ENCODE data around the gene TIAL1.
"Not testable (repeated sequence)": the region's sequence is repeated elsewhere in the genome, so short reads cannot be mapped to it uniquely, and the experiment has no call there.

TIAL1 gene

GRCh38 chr10:119532251-119532650 is 64.5 kb downstream of the TIAL1 start:
- not testable (repeated sequence) for DNase-seq (ENCODE audit: low read depth in 1 of 2, low spot score in 1 of 2)

DNA sequence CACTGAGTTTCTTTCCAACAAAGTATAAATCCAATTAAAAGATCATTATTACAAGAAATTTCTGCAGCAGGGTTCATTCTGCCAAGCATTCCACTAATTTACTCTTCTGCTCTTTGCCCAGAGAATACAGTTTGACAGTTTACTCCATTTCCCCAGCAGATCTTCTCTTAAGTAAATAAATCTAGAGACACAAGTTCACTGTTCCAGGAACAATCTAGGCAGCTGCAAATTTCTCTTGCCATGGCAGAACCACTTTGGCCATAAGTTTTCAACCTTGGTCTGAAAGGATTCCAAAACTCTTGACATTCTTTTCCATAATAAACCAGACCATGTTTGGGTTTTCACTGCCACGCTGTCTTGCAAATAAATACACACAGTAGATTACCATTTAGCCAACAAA is 65.7 kb downstream of the TIAL1 start:
- no peak for DNase-seq (ENCODE audit: low read depth in 1 of 2, low spot score in 1 of 2)

DNA sequence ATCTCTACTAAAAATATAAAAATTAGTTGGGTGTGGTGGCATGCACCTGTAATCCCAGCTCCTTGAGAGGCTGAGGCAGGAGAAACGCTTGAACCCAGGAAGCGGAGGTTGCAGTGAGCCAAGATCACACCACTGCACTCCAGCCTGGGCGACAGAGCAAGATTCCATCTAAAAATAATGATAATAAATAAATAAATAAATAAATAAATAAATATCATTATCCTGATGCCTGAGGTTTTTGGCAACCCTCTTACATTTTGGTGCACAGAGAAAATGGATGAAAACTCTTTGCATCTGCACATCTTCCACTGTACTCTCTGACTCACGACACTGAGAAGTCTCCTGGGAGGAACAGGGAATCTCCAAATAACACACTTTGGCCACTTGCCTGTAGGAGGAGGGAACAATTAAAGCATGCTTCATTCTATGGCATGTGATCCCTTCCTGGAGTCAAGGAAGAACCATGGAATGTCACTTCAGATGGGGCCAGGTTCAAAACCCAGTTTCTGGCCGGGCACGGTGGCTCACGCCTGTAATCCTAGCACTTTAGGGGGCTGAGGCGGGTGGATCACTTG is 68.0 kb downstream of the TIAL1 start:
- DNase-seq (ENCODE audit: low read depth in 1 of 2, low spot score in 1 of 2), result not testable (repeated sequence)

- no peak for DNase-seq (ENCODE audit: low read depth in 1 of 2, low spot score in 1 of 2)
These were observed 69.9 kb downstream of the TIAL1 start for GRCh38 chr10:119526621-119527592.

GRCh38 chr10:119526149-119526548 is 70.6 kb downstream of the TIAL1 start:
- no peak for DNase-seq (ENCODE audit: low read depth in 1 of 2, low spot score in 1 of 2)

GRCh38 chr10:119525116-119525515 is 71.6 kb downstream of the TIAL1 start:
- DNase-seq (ENCODE audit: low read depth in 1 of 2, low spot score in 1 of 2), result no peak

- no peak for DNase-seq (ENCODE audit: low read depth in 1 of 2, low spot score in 1 of 2)
These were observed 72.1 kb downstream of the TIAL1 start for GRCh38 chr10:119524720-119525070.

DNA sequence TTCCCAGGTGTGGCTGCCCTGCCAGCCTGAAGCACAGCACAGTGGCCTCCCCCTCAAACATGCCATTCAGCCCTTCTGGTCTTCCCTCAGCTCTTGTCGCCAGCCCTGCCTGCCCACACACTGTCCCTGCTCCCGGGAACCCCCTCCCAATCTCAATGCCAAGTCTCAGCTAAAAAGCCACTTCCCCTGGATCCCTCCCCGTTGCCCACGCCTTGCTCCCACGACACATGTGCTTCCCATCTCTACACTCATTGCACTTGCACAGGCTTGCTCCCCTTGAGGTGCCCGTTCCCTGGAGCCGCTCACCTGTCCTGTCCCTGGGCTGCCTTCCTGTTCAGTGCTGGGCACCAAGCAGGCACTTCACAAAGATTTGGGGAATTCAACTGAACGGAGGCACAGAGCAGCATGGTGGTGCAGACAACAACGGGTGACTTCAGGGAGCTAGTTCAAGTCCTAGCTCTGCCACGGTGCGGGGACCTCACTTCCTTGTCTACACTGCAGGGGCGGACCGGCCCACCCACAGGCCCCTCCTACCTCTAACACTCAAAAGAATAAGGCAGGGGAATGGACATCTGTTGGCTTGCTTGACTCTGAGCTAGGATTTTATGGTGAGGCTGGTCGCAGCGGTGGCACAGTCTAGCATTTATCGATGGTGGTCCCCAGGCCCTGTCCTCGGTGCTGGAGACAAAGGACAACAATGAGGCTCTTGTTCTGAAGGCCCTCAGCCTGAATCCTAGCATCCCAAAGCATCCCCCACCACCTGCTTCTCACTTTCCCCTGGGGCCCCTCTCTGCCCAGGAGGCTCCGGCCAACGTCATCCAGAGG is 72.7 kb downstream of the TIAL1 start:
- DNase-seq (ENCODE audit: low read depth in 1 of 2, low spot score in 1 of 2), result no peak
